Measurements from ENCODE around the gene IGSF23. TPM values are rescaled to one million over a fixed set of nuclear protein-coding genes. Genes with fewer than 3 reads are reported as not detected.
"Not testable (repeated sequence)": the region's sequence is repeated elsewhere in the genome, so short reads cannot be mapped to it uniquely, and the experiment has no call there.

The IGSF23 gene
- polyA plus RNA-seq, 2 donors, result not detected

DNA sequence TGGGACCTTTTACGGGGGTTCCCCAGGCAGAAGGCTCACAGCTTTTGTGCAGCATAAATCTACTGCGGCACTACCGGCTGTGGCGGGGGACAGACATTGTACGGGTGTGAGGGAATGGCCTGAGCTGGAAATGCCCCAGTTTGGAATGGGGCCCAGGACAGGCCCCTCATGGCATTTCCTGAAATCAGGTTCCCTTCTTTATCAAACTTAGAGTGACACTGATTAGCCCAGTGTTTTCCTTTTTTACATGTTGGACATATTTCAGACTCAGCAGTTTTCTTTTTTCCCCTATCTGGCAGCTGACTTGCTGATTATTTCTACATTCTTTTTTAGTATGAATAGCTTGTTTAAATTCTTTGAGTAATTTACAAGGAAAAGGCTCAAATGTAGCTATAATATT, 20.7 kb downstream of the IGSF23 start:
- 22 to 26% methylated on average over 5 of the region's 5 CpGs for WGBS, 2 donors

DNA sequence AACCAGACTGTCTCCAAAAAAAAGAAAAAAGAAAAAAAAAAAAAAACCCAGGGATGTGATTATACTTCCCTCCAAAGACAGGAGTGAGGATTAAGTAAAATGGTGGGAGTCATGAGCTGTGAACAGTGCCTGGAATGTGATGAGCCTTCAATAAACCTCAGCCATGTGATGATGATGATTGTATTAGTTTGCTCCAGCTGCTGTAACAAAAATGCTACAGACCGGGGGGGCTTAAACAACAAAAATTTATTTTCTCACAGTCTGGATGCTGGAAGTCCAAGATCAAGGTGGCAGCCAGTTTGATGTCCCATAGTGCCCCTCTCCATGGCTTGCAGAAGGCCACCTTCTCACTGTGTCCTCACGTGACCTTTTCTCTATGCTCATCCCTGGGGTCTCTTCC, 21.4 kb downstream of the IGSF23 start:
- H3K4me3 ChIP-seq (ENCODE audit: low read depth in 1 of 2, low read length in 2 of 2), result no peak overlapping the region
- peaks cover 0 to 2% of the 10 kb centered on the region in 2 donors for H3K4me1 ChIP-seq (ENCODE audit: control insufficient read depth in 2 of 2, insufficient read depth in 2 of 2, low read length in 1 of 2)
- no peak overlapping the region for H3K27ac ChIP-seq (ENCODE audit: low read depth in 2 of 2, low read length in 1 of 2)
- no peaks in the 10 kb centered on the region for H3K36me3 ChIP-seq (ENCODE audit: control insufficient read depth in 2 of 2, insufficient read depth in 2 of 2, low read length in 1 of 2)
- no peaks in the 10 kb centered on the region for H3K27me3 ChIP-seq (ENCODE audit: control insufficient read depth in 1 of 2, insufficient read depth in 2 of 2, low read length in 2 of 2)
- H3K9me3 ChIP-seq (ENCODE audit: control insufficient read depth in 2 of 2, insufficient read depth in 1 of 2, low read depth in 1 of 2, low read length in 1 of 2), result no peaks in the 10 kb centered on the region
- 92 to 95% methylated on average over 2 of the region's 2 CpGs for WGBS, 2 donors

More for the DNA sequence above, 20.7 kb downstream of the IGSF23 start:
- H3K27ac ChIP-seq (ENCODE audit: low read depth in 2 of 2, low read length in 1 of 2); H3K27me3 ChIP-seq (ENCODE audit: control insufficient read depth in 1 of 2, insufficient read depth in 2 of 2, low read length in 2 of 2); H3K4me3 ChIP-seq (ENCODE audit: low read depth in 1 of 2, low read length in 2 of 2); H3K36me3 ChIP-seq (ENCODE audit: control insufficient read depth in 2 of 2, insufficient read depth in 2 of 2, low read length in 1 of 2); H3K4me1 ChIP-seq (ENCODE audit: control insufficient read depth in 2 of 2, insufficient read depth in 2 of 2, low read length in 1 of 2); H3K9me3 ChIP-seq (ENCODE audit: control insufficient read depth in 2 of 2, insufficient read depth in 1 of 2, low read depth in 1 of 2, low read length in 1 of 2): not testable (repeated sequence)

DNA sequence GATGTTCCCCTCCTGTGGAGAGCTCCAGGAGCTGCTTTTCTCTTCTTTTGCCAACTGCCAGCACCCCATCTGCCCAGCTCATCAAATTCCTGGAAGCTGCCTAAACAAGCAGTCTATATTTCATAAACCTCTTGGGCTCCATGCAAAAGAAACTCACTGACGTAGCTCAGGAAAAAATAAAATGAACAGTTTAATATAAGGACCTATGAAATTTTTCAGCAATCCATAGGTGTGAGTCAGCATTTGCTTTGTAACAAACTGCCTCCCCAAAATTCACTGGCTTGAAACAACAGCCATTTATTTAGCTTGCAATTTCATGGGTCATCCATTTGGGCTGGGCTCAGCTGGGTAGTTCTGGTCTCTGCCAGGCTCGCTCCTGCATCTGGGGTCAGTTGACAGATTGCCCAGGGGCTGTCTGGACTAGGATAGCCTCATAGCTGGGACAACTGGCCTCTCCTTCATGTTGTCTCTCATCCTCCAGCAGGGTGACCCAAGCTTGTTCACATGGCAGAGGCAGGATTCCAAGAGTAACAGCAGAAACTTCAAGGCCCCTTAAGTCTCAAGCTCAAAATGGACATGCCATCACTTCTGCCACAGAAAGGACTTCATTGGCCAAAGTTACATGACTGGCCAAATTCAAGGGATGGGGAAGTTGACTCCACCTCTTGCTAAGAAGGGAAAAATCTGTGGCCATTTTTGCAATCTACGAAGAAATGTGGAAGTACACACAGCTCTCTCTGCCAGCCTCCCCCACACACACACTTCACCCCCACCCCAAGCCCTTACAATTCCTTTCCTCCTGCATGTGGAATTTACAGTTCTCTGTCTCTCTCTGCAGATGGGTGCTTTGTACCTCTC, 22.4 kb downstream of the IGSF23 start:
- H3K36me3 ChIP-seq (ENCODE audit: control insufficient read depth in 2 of 2, insufficient read depth in 2 of 2, low read length in 1 of 2), result no peaks in the 10 kb centered on the region
- H3K27ac ChIP-seq (ENCODE audit: low read depth in 2 of 2, low read length in 1 of 2), result no peak overlapping the region

DNA sequence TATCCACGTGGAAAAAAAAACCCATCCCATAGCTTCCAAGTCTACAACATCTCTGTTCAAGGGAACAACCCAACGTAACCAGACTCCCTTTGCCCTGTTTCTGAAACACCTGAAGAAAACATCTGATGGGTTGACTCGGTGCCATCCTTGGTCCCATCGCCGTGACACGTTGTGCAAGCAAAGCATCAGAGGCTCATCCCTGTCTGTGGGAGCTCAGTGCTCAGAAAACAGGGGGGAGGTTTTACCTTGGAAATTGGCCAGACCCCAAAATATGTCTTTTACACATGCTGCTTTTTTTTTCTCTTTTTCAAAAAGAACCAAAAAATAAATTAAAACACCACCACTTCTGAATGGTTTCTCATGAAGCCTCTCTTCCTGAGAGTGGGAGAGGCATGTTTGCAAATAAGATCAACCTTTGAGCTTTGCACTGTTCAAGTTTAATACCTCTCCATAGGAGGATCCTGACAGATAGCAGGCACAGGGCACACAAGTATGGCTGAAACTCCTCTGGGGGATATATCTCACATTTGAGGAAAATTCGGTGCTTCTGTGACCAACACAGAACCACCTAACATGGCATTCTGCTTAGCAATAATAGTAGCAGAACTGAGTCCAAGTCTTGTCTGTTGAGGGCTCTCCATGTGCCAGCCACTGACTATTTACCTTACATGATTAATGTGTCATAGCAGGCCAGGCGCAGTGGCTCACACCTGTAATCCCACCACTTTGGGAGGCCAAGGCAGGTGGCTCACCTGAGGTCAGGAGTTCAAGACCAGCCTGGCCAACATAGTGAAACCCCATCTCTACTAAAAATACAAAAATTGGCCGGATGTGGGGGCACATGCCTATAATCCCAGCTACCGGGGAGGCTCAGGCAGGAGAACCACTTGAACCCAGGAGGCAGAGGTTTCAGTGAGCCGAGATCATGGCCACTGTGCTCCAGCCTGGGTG, 23.4 kb downstream of the IGSF23 start:
- no peak overlapping the region for H3K27ac ChIP-seq (ENCODE audit: low read depth in 2 of 2, low read length in 1 of 2)
- WGBS, 2 donors, result 71 to 73% methylated on average over 11 of the region's 11 CpGs

More for the DNA sequence above, 22.4 kb downstream of the IGSF23 start:
- Histone ChIP-seq H3K4me3 (ENCODE audit: low read depth in 1 of 2, low read length in 2 of 2) (no peak overlapping the region), H3K9me3 (ENCODE audit: control insufficient read depth in 2 of 2, insufficient read depth in 1 of 2, low read depth in 1 of 2, low read length in 1 of 2) (no peaks in the 10 kb centered on the region), H3K4me1 (ENCODE audit: control insufficient read depth in 2 of 2, insufficient read depth in 2 of 2, low read length in 1 of 2) (peaks cover 0 to 2% of the 10 kb centered on the region in 2 donors), H3K27me3 (ENCODE audit: control insufficient read depth in 1 of 2, insufficient read depth in 2 of 2, low read length in 2 of 2) (no peaks in the 10 kb centered on the region)
- WGBS, 2 donors, result 75 to 80% methylated on average over 3 of the region's 3 CpGs

DNA sequence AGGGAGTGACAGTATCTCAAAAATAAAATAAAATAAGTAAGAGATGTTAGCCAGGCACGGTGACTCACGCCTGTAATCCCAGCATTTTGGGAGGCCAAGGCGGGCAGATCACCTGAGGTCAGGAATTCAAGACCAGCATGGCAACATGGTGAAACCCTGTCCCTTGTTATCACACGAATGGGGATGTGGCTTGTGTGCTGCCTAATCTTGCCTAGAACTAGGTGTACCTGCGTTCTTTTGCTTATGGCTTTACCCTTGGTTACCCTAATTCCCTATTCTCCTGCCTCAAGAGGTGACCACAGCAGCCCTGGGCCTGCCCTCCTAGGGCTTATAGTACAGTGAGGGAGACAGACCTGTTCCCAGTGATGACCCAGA, 24.0 kb downstream of the IGSF23 start:
- Histone ChIP-seq H3K27me3 (ENCODE audit: control insufficient read depth in 1 of 2, insufficient read depth in 2 of 2, low read length in 2 of 2) (no peaks in the 10 kb centered on the region), H3K36me3 (ENCODE audit: control insufficient read depth in 2 of 2, insufficient read depth in 2 of 2, low read length in 1 of 2) (no peaks in the 10 kb centered on the region), H3K27ac (ENCODE audit: low read depth in 2 of 2, low read length in 1 of 2) (no peak overlapping the region), H3K4me1 (ENCODE audit: control insufficient read depth in 2 of 2, insufficient read depth in 2 of 2, low read length in 1 of 2) (peaks cover 0 to 2% of the 10 kb centered on the region in 2 donors), H3K9me3 (ENCODE audit: control insufficient read depth in 2 of 2, insufficient read depth in 1 of 2, low read depth in 1 of 2, low read length in 1 of 2) (no peaks in the 10 kb centered on the region), H3K4me3 (ENCODE audit: low read depth in 1 of 2, low read length in 2 of 2) (no peak overlapping the region)
- WGBS, 2 donors, result 77 to 84% methylated on average over 5 of the region's 5 CpGs

More for the DNA sequence above, 23.4 kb downstream of the IGSF23 start:
- Histone ChIP-seq H3K9me3 (ENCODE audit: control insufficient read depth in 2 of 2, insufficient read depth in 1 of 2, low read depth in 1 of 2, low read length in 1 of 2) (no peaks in the 10 kb centered on the region), H3K36me3 (ENCODE audit: control insufficient read depth in 2 of 2, insufficient read depth in 2 of 2, low read length in 1 of 2) (no peaks in the 10 kb centered on the region), H3K4me1 (ENCODE audit: control insufficient read depth in 2 of 2, insufficient read depth in 2 of 2, low read length in 1 of 2) (peaks cover 0 to 2% of the 10 kb centered on the region in 2 donors), H3K27me3 (ENCODE audit: control insufficient read depth in 1 of 2, insufficient read depth in 2 of 2, low read length in 2 of 2) (no peaks in the 10 kb centered on the region), H3K4me3 (ENCODE audit: low read depth in 1 of 2, low read length in 2 of 2) (no peak overlapping the region)

DNA sequence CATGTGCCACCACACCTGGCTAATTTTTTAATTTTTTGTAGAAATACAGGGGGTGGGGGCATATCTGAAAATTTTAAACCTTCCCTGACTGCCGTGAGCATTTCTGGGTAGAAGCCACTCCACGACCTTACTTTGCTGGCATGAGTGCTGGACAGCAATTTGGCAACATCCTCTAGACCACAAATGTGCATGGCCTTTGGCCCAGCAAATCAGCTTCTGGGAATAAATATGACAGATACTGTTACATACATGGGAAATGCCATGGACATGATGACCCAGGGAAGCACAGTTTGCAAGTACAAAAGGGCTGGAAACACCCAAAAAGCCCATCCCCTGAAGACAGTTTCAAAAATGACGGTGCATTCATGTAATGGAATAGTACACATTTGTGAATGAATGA, 27.2 kb downstream of the IGSF23 start:
- H3K27me3 ChIP-seq (ENCODE audit: control insufficient read depth in 1 of 2, insufficient read depth in 2 of 2, low read length in 2 of 2), result no peaks in the 10 kb centered on the region
- WGBS, 2 donors, result 51 to 65% methylated on average over 3 of the region's 3 CpGs
- H3K9me3 ChIP-seq (ENCODE audit: control insufficient read depth in 2 of 2, insufficient read depth in 1 of 2, low read depth in 1 of 2, low read length in 1 of 2), result no peaks in the 10 kb centered on the region
- H3K36me3 ChIP-seq (ENCODE audit: control insufficient read depth in 2 of 2, insufficient read depth in 2 of 2, low read length in 1 of 2), result no peaks in the 10 kb centered on the region
- peaks cover 0 to 2% of the 10 kb centered on the region in 2 donors for H3K4me1 ChIP-seq (ENCODE audit: control insufficient read depth in 2 of 2, insufficient read depth in 2 of 2, low read length in 1 of 2)
- H3K4me3 ChIP-seq (ENCODE audit: low read depth in 1 of 2, low read length in 2 of 2), result no peak overlapping the region
- H3K27ac ChIP-seq (ENCODE audit: low read depth in 2 of 2, low read length in 1 of 2), result no peak overlapping the region

DNA sequence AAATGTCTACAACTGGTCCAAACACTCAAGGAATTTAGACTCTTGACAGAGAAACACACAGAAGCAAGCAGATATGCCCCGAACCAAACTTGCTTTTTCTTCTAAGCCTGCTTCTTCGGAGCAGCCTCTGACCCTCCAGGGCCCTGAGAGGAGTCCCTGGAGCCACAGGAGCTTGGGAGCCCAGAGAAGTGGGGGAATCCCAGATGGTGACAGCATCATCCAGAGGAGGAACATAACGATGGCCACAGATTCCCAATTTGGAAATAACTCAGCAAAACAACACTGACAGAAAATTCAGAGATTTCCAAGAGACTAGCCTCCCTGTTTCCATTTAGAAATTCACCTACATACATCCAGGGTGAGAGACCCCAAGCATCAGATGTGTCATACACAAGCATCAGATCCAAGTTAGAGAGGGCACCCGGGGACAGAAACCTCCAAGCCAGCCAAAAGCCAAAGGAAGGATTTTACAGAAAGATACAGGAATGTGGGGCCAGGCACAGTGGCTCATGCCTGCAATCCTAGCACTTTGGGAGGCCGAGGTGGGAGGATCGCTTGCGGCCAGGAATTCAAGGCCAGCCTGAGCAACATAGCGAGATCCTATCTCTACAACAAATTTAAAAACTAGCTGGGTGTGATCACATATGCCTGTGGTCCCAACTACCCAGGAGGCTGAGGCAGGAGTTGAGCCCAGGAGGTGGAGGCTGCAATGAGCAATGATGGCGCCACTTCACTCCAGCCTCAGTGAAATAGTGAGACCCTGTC, 28.3 kb downstream of the IGSF23 start:
- WGBS, 2 donors, result 88 to 91% methylated on average over 9 of the region's 9 CpGs

DNA sequence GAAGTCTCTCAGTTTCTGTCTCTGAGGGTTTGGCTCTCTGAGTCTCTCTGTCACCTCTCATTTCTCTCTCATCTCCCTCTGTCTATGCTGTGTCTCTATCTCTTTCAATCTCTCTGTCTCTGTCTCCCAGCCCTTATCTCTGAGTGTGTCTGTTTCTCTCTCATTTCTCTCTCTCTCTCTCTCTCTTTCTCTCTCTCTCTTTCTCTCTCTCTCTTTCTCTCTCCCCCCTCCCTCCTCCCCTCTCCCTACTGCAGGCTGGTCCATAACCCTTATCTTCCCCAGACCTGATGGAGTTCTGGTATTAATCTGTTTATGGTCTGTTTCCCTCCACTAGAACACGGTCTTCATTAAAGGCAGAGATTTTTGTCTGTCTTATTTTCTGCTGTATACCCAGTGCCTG, 29.0 kb downstream of the IGSF23 start:
- H3K27ac ChIP-seq (ENCODE audit: low read depth in 2 of 2, low read length in 1 of 2), result no peak overlapping the region
- peaks cover 0 to 2% of the 10 kb centered on the region in 2 donors for H3K4me1 ChIP-seq (ENCODE audit: control insufficient read depth in 2 of 2, insufficient read depth in 2 of 2, low read length in 1 of 2)
- WGBS, 2 donors, result 55 to 59% methylated on average over 1 of the region's 1 CpG

More for the DNA sequence above, 28.3 kb downstream of the IGSF23 start:
- no peaks in the 10 kb centered on the region for H3K9me3 ChIP-seq (ENCODE audit: control insufficient read depth in 2 of 2, insufficient read depth in 1 of 2, low read depth in 1 of 2, low read length in 1 of 2)
- H3K27me3 ChIP-seq (ENCODE audit: control insufficient read depth in 1 of 2, insufficient read depth in 2 of 2, low read length in 2 of 2), result no peaks in the 10 kb centered on the region
- no peak overlapping the region for H3K4me3 ChIP-seq (ENCODE audit: low read depth in 1 of 2, low read length in 2 of 2)
- H3K36me3 ChIP-seq (ENCODE audit: control insufficient read depth in 2 of 2, insufficient read depth in 2 of 2, low read length in 1 of 2), result no peaks in the 10 kb centered on the region
- no peak overlapping the region for H3K27ac ChIP-seq (ENCODE audit: low read depth in 2 of 2, low read length in 1 of 2)
- peaks cover 0 to 2% of the 10 kb centered on the region in 2 donors for H3K4me1 ChIP-seq (ENCODE audit: control insufficient read depth in 2 of 2, insufficient read depth in 2 of 2, low read length in 1 of 2)

More for the DNA sequence above, 29.0 kb downstream of the IGSF23 start:
- Histone ChIP-seq H3K4me3 (ENCODE audit: low read depth in 1 of 2, low read length in 2 of 2) (no peak overlapping the region), H3K27me3 (ENCODE audit: control insufficient read depth in 1 of 2, insufficient read depth in 2 of 2, low read length in 2 of 2) (no peaks in the 10 kb centered on the region), H3K36me3 (ENCODE audit: control insufficient read depth in 2 of 2, insufficient read depth in 2 of 2, low read length in 1 of 2) (peaks cover 0 to 3% of the 10 kb centered on the region in 2 donors), H3K9me3 (ENCODE audit: control insufficient read depth in 2 of 2, insufficient read depth in 1 of 2, low read depth in 1 of 2, low read length in 1 of 2) (no peaks in the 10 kb centered on the region)
